Mucosa of rectum (tissue), 2 donors: ENCODE measurements around the gene XCL1.
"Not testable (repeated sequence)": the region's sequence is repeated elsewhere in the genome, so short reads cannot be mapped to it uniquely, and the experiment has no call there.

ENCODE experiments used
- H3K27ac ChIP-seq, 2 donors: one replicate each; pipeline ENCODE4 v1.7.0; 2013; ENCODE audit warnings: inconsistent platforms in 2 of 2, low read depth in 2 of 2, low read length in 2 of 2
- H3K27me3 ChIP-seq, 2 donors: one replicate each; pipeline ENCODE4 v1.7.0; 2013; ENCODE audit warnings: low read length in 2 of 2; ENCODE audit not compliant: control insufficient read depth in 2 of 2, insufficient read depth in 2 of 2
- H3K36me3 ChIP-seq, 2 donors: one replicate each; pipeline ENCODE4 v1.7.0; 2013; ENCODE audit warnings: low read length in 2 of 2; ENCODE audit not compliant: control insufficient read depth in 2 of 2, insufficient read depth in 2 of 2
- H3K4me1 ChIP-seq, 2 donors: one replicate each; pipeline ENCODE4 v1.7.0; 2013; ENCODE audit warnings: low read length in 2 of 2, mild to moderate bottlenecking in 1 of 2; ENCODE audit not compliant: control insufficient read depth in 2 of 2, insufficient read depth in 2 of 2
- H3K4me3 ChIP-seq, 2 donors: one replicate each; pipeline ENCODE4 v1.7.0; 2013; ENCODE audit warnings: low read length in 2 of 2
- H3K9ac ChIP-seq, 2 donors: one replicate each; pipeline ENCODE4 v1.7.0; 2013; ENCODE audit warnings: low read length in 2 of 2, low read depth in 1 of 2, mild to moderate bottlenecking in 1 of 2
- H3K9me3 ChIP-seq, 2 donors: one replicate each; pipeline ENCODE4 v1.7.0; 2013; ENCODE audit warnings: low read length in 2 of 2; ENCODE audit not compliant: control insufficient read depth in 2 of 2
- donor health status: healthy.
- donor health status: Normal muscosa, but diverticular disease.

XCL1 gene

DNA sequence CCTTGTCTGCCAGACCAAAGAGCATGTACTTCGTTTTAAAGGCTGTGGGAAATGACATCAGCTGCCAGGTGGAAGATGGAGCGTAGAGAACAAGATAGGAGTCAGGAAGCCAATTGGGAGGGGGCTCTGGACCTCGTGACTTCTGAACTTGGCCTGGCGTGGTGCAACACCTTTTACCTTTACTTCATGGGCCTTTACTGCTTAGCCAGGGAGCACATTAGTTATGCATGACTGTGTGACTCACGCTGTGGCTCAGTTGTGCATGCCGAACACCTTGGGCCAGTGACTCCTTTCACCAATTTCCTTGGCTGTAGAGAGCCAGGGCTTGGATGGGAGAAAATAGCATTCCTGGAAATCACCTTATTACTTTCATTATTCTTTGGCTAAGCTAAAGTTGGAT lies 7.2 kb downstream of the XCL1 start:
- no peak overlapping the region for H3K27ac ChIP-seq
- H3K4me3 ChIP-seq = no peak overlapping the region
- no peaks in the 10 kb centered on the region for H3K27me3 ChIP-seq
- no peaks in the 10 kb centered on the region for H3K9me3 ChIP-seq
- H3K4me1 ChIP-seq = no peaks in the 10 kb centered on the region
- H3K9ac ChIP-seq = no peak overlapping the region
- no peaks in the 10 kb centered on the region for H3K36me3 ChIP-seq

DNA sequence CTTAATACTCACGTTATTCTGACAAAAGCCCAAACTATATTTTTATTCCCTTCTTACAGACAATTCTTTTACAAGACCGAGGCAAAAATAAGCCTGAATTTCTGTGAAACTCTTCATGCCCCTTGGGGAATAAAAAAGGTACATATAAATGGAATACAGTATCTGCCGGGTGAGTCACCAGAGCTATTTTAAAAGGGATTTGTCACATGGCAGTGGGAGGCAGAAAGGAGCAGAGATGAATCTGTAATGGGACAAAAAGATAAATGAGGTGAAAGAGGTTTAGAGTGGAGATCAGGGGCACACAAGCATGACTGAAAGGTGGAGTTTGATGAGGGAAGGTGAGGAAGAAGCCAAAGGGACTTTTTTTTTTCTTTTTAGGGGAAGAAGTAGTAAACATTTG lies 8.8 kb downstream of the XCL1 start:
- Histone ChIP-seq H3K9me3 (no peaks in the 10 kb centered on the region), H3K27me3 (no peaks in the 10 kb centered on the region), H3K4me3 (no peak overlapping the region), H3K4me1 (no peaks in the 10 kb centered on the region), H3K27ac (no peak overlapping the region), H3K36me3 (no peaks in the 10 kb centered on the region), H3K9ac (no peak overlapping the region)

DNA sequence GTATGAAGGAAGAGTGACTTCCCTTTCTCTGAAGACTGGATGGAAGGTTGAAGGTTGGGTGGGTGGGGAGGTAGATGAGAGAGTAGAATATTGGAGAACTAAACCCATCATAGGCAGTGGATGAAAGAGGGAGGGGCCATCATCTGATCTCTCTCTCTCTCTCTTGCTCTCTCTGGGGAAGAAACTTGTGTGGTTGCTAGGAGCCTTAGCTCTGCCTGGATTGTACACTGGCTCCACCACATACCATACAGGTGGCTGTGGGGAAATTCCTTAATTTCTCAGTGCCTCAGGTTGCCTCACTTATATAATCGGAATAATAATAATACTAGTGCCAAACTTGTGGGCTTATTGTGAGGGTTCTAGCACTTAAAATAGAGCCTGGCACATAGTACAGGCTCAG lies 9.5 kb downstream of the XCL1 start:
- no peaks in the 10 kb centered on the region for H3K36me3 ChIP-seq
- H3K4me1 ChIP-seq = no peaks in the 10 kb centered on the region
- H3K27ac ChIP-seq = no peak overlapping the region
- H3K27me3 ChIP-seq = no peaks in the 10 kb centered on the region
- H3K9ac ChIP-seq = no peak overlapping the region
- H3K4me3 ChIP-seq = no peak overlapping the region
- no peaks in the 10 kb centered on the region for H3K9me3 ChIP-seq

- Histone ChIP-seq H3K4me1 (peaks cover 0 to 2% of the 10 kb centered on the region in 2 donors), H3K27me3 (peaks cover 0 to 2% of the 10 kb centered on the region in 2 donors), H3K9me3 (no peaks in the 10 kb centered on the region), H3K9ac (no peak overlapping the region), H3K4me3 (no peak overlapping the region), H3K36me3 (no peaks in the 10 kb centered on the region), H3K27ac (no peak overlapping the region)
Observed at GRCh38 chr1:168589167-168589566, 12.8 kb downstream of the XCL1 start.

GRCh38 chr1:168591066-168591465 lies 14.7 kb downstream of the XCL1 start:
- Histone ChIP-seq H3K9ac (no peak overlapping the region), H3K27me3 (peaks cover 0 to 3% of the 10 kb centered on the region in 2 donors), H3K4me1 (peaks cover 0 to 2% of the 10 kb centered on the region in 2 donors), H3K9me3 (no peaks in the 10 kb centered on the region), H3K27ac (no peak overlapping the region), H3K4me3 (no peak overlapping the region), H3K36me3 (no peaks in the 10 kb centered on the region)

DNA sequence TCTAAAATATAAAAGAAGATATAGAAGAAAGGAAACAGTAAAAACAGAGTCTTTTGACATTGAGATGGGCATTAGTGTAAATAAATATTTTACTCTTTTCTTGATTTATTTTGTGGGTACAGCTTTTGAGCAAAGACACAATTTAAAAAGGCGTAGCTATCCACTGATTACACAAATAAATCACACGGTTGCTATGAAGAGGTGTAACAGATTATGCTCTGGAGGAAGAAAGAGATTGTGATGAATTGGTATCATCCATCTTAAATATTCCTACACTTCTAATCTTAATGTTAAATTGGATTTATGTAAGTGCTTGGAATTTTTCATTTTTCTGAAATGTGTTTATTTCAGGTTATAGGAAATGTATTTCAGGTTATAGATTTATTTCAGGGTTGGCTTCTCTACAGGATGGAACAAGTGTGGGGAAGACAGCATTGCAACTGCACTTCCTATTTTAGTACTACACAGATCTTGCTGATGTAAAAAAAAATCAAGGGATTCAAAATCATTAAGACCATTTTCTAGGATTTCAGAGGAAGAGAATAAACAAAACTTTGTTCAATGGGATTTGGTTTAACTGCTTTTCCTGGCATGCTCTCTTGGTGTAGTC lies 15.3 kb downstream of the XCL1 start:
- H3K4me3 ChIP-seq = no peak overlapping the region
- no peak overlapping the region for H3K9ac ChIP-seq
- H3K4me1 ChIP-seq = peaks cover 0 to 2% of the 10 kb centered on the region in 2 donors
- H3K36me3 ChIP-seq = no peaks in the 10 kb centered on the region
- peaks cover 0 to 3% of the 10 kb centered on the region in 2 donors for H3K27me3 ChIP-seq
- no peaks in the 10 kb centered on the region for H3K9me3 ChIP-seq
- H3K27ac ChIP-seq = no peak overlapping the region

GRCh38 chr1:168595403-168595802 lies 19.0 kb downstream of the XCL1 start:
- not testable (repeated sequence) for H3K27me3 ChIP-seq, H3K27ac ChIP-seq, H3K9me3 ChIP-seq, H3K4me3 ChIP-seq, H3K9ac ChIP-seq, H3K4me1 ChIP-seq, H3K36me3 ChIP-seq

GRCh38 chr1:168598125-168598524 lies 21.7 kb downstream of the XCL1 start:
- Histone ChIP-seq H3K9me3 (no peaks in the 10 kb centered on the region), H3K4me1 (no peaks in the 10 kb centered on the region), H3K9ac (no peak overlapping the region), H3K36me3 (no peaks in the 10 kb centered on the region), H3K27ac (no peak overlapping the region), H3K27me3 (peaks cover 0 to 3% of the 10 kb centered on the region in 2 donors), H3K4me3 (no peak overlapping the region)

- no peaks in the 10 kb centered on the region for H3K4me1 ChIP-seq
- H3K27ac ChIP-seq = no peak overlapping the region
- H3K36me3 ChIP-seq = no peaks in the 10 kb centered on the region
- no peak overlapping the region for H3K9ac ChIP-seq
- H3K9me3 ChIP-seq = no peaks in the 10 kb centered on the region
- H3K4me3 ChIP-seq = no peak overlapping the region
- peaks cover 0 to 3% of the 10 kb centered on the region in 2 donors for H3K27me3 ChIP-seq
Observed at GRCh38 chr1:168598892-168599291, 22.5 kb downstream of the XCL1 start.

DNA sequence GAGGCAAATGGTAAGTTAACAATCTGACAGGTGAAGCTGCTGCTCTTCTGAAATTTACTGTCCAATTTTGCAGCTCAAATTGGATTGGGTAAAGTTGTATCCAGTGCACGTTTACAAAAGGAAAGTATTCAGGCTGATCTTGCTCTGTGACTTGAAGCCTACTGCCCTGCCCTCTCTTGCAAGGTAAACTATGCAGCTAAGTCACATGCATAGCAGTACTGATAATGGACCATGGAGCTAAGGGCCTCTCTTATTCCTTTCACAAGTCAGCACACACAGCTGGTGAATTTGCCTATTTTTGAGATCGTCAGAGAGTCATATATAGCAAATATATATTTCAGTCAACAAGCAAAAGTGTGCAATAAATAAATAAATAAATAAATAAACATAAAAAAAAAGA lies 23.2 kb downstream of the XCL1 start:
- no peaks in the 10 kb centered on the region for H3K27me3 ChIP-seq
- no peaks in the 10 kb centered on the region for H3K4me1 ChIP-seq
- H3K36me3 ChIP-seq = no peaks in the 10 kb centered on the region
- H3K27ac ChIP-seq = no peak overlapping the region
- no peak overlapping the region for H3K9ac ChIP-seq
- no peak overlapping the region for H3K4me3 ChIP-seq
- no peaks in the 10 kb centered on the region for H3K9me3 ChIP-seq

DNA sequence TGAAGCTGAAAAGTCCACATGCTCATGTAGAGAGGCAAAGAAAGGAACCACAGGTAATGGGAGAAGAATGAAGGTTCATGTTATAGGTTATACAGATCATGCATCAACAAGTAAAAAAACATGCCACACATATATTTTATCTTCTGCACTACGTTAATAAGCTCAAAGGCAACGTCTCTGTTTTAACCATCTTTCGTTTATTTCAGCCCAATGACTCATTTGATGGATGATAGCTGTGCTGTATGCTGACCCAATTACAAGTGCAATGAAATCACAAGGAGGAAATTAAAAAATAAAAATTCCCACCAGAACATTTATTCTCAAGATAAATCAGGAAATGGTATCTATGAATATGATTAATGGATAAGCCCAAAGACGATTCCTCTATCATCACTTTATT lies 24.6 kb downstream of the XCL1 start:
- no peak overlapping the region for H3K9ac ChIP-seq
- H3K36me3 ChIP-seq = no peaks in the 10 kb centered on the region
- H3K27ac ChIP-seq = no peak overlapping the region
- H3K4me3 ChIP-seq = no peak overlapping the region
- no peaks in the 10 kb centered on the region for H3K4me1 ChIP-seq
- H3K9me3 ChIP-seq = no peaks in the 10 kb centered on the region
- no peaks in the 10 kb centered on the region for H3K27me3 ChIP-seq
